NCI-H82 (cell line): ENCODE data around the gene SCUBE2.

Source experiments
- DNase-seq: peaks from one replicate; lab custom pipeline; 2025; lab: John Stamatoyannopoulos, UW

SCUBE2 gene

GRCh38 chr11:9091044-9091922 lies at the start of gene SCUBE2:
SCUBE2 (minus strand) TSS chr11:9091599; CDS start chr11:9091528, 71 bp downstream.
- DNase-seq: no peak

GRCh38 chr11:9141186-9141585 lies 49.8 kb upstream of the SCUBE2 start:
- no peak for DNase-seq

- no peak for DNase-seq
Observed at GRCh38 chr11:9139628-9140357, 48.4 kb upstream of the SCUBE2 start.

- DNase-seq: no peak
Observed at GRCh38 chr11:9138612-9139579, 47.5 kb upstream of the SCUBE2 start.

- no peak for DNase-seq
Observed at GRCh38 chr11:9138133-9138453, 46.7 kb upstream of the SCUBE2 start.

- DNase-seq: peak; percentile 81
Observed at GRCh38 chr11:9137293-9138132, 46.1 kb upstream of the SCUBE2 start.

- DNase-seq: no peak
Observed at GRCh38 chr11:9136741-9137140, 45.3 kb upstream of the SCUBE2 start.

GRCh38 chr11:9133956-9134355 lies 42.6 kb upstream of the SCUBE2 start:
- no peak for DNase-seq

GRCh38 chr11:9132203-9132878 lies 40.9 kb upstream of the SCUBE2 start:
- no peak for DNase-seq

- no peak for DNase-seq
Observed at GRCh38 chr11:9130297-9130696, 38.9 kb upstream of the SCUBE2 start.

GRCh38 chr11:9126636-9127035 lies 35.2 kb upstream of the SCUBE2 start:
- no peak for DNase-seq

GRCh38 chr11:9125185-9125886 lies 33.9 kb upstream of the SCUBE2 start:
- DNase-seq: no peak

GRCh38 chr11:9123595-9124304 lies 32.4 kb upstream of the SCUBE2 start:
- no peak for DNase-seq

GRCh38 chr11:9121469-9121796 lies 30.0 kb upstream of the SCUBE2 start:
- no peak for DNase-seq

GRCh38 chr11:9120664-9121468 lies 29.5 kb upstream of the SCUBE2 start:
- DNase-seq: peak; percentile 66

GRCh38 chr11:9118277-9118676 lies 26.9 kb upstream of the SCUBE2 start:
- no peak for DNase-seq

GRCh38 chr11:9112075-9112474 lies 20.7 kb upstream of the SCUBE2 start:
- no peak for DNase-seq

- DNase-seq: no peak
Observed at GRCh38 chr11:9109858-9110731, 18.7 kb upstream of the SCUBE2 start.
